Measurements from ENCODE around the gene SCAP. TPM values are rescaled to one million over a fixed set of nuclear protein-coding genes. Genes with fewer than 3 reads are reported as not detected.

Gene SCAP
- polyA plus RNA-seq, 3 donors from 2014 or later, result 33.4 to 59.2 (median 38.8) TPM

GRCh38 chr3:47436180-47436579, 39.6 kb downstream of the SCAP start:
- H3K36me3 Mint-ChIP-seq, result peaks cover 14 to 22% (median 16%) of the 10 kb centered on the region in 3 donors
- no peak overlapping the region for H3K4me3 Mint-ChIP-seq
- H3K27ac Mint-ChIP-seq, result no peak overlapping the region
- H3K4me1 Mint-ChIP-seq, result peaks cover 1 to 5% of the 10 kb centered on the region in 2 donors
- H3K9me3 Mint-ChIP-seq, result no peaks in the 10 kb centered on the region
- peaks cover 0 to 1% (median 1%) of the 10 kb centered on the region in 3 donors for H3K27me3 Mint-ChIP-seq (ENCODE audit: low read depth in 3 of 3)
- no peak for DNase-seq

GRCh38 chr3:47434849-47435248, 40.9 kb downstream of the SCAP start:
- Mint-ChIP-seq H3K4me1 (peaks cover under 1 to 9% of the 10 kb centered on the region in 2 donors), H3K36me3 (peaks cover 18 to 24% (median 20%) of the 10 kb centered on the region in 3 donors), H3K4me3 (no peak overlapping the region), H3K27ac (no peak overlapping the region), H3K9me3 (no peaks in the 10 kb centered on the region), H3K27me3 (ENCODE audit: low read depth in 3 of 3) (peaks cover 0 to 1% (median 0%) of the 10 kb centered on the region in 3 donors)
- DNase-seq, result no peak

GRCh38 chr3:47433796-47434195, 41.9 kb downstream of the SCAP start:
- Mint-ChIP-seq H3K27me3 (ENCODE audit: low read depth in 3 of 3) (peaks cover 0 to 3% (median 0%) of the 10 kb centered on the region in 3 donors), H3K36me3 (peaks cover 14 to 27% (median 18%) of the 10 kb centered on the region in 3 donors), H3K9me3 (no peaks in the 10 kb centered on the region), H3K27ac (no peak overlapping the region), H3K4me3 (no peak overlapping the region), H3K4me1 (peaks cover 2 to 16% of the 10 kb centered on the region in 2 donors)
- DNase-seq, result no peak

- no peak overlapping the region for H3K4me3 Mint-ChIP-seq
- H3K4me1 Mint-ChIP-seq, result peaks cover 8 to 24% of the 10 kb centered on the region in 2 donors
- no peak overlapping the region for H3K27ac Mint-ChIP-seq
- peaks cover 0 to 3% (median 0%) of the 10 kb centered on the region in 3 donors for H3K27me3 Mint-ChIP-seq (ENCODE audit: low read depth in 3 of 3)
- DNase-seq, result no peak
- H3K9me3 Mint-ChIP-seq, result no peaks in the 10 kb centered on the region
- peaks cover 14 to 26% (median 18%) of the 10 kb centered on the region in 3 donors for H3K36me3 Mint-ChIP-seq
Measured at GRCh38 chr3:47432673-47433072, 43.1 kb downstream of the SCAP start.

- DNase-seq, result no peak
- Mint-ChIP-seq H3K9me3 (no peaks in the 10 kb centered on the region), H3K4me3 (no peak overlapping the region), H3K36me3 (peaks cover 14 to 26% (median 18%) of the 10 kb centered on the region in 3 donors), H3K27me3 (ENCODE audit: low read depth in 3 of 3) (peaks cover 0 to 3% (median 0%) of the 10 kb centered on the region in 3 donors), H3K4me1 (peaks cover 8 to 24% of the 10 kb centered on the region in 2 donors), H3K27ac (no peak overlapping the region)
Measured at GRCh38 chr3:47431225-47431624, 44.5 kb downstream of the SCAP start.

GRCh38 chr3:47430606-47431005, 45.1 kb downstream of the SCAP start:
- Mint-ChIP-seq H3K36me3 (peaks cover 14 to 26% (median 18%) of the 10 kb centered on the region in 3 donors), H3K27ac (no peak overlapping the region), H3K4me3 (no peak overlapping the region)

GRCh38 chr3:47429476-47430270, 46.1 kb downstream of the SCAP start:
- no peak overlapping the region for H3K4me3 Mint-ChIP-seq
- H3K27ac Mint-ChIP-seq, result peak overlapping the region in 1 of 6 donors; percentile 7
- peaks cover 14 to 28% (median 18%) of the 10 kb centered on the region in 3 donors for H3K36me3 Mint-ChIP-seq
- DNase-seq, result no peak
- peaks cover 0 to 2% (median 0%) of the 10 kb centered on the region in 3 donors for H3K27me3 Mint-ChIP-seq (ENCODE audit: low read depth in 3 of 3)
- no peaks in the 10 kb centered on the region for H3K9me3 Mint-ChIP-seq
- H3K4me1 Mint-ChIP-seq, result peaks cover 8 to 30% of the 10 kb centered on the region in 2 donors

More at GRCh38 chr3:47430606-47431005, 45.1 kb downstream of the SCAP start:
- no peak for DNase-seq
- Mint-ChIP-seq H3K27me3 (ENCODE audit: low read depth in 3 of 3) (peaks cover 0 to 3% (median 0%) of the 10 kb centered on the region in 3 donors), H3K9me3 (no peaks in the 10 kb centered on the region), H3K4me1 (peaks cover 8 to 24% of the 10 kb centered on the region in 2 donors)

GRCh38 chr3:47428662-47429061, 47.1 kb downstream of the SCAP start:
- no peak for DNase-seq
- peaks cover 8 to 27% of the 10 kb centered on the region in 2 donors for H3K4me1 Mint-ChIP-seq
- H3K4me3 Mint-ChIP-seq, result no peak overlapping the region
- peaks cover 0 to 2% (median 0%) of the 10 kb centered on the region in 3 donors for H3K27me3 Mint-ChIP-seq (ENCODE audit: low read depth in 3 of 3)
- H3K9me3 Mint-ChIP-seq, result no peaks in the 10 kb centered on the region
- H3K36me3 Mint-ChIP-seq, result peaks cover 11 to 22% (median 13%) of the 10 kb centered on the region in 3 donors
- peak overlapping the region in 1 of 6 donors; percentile 72 for H3K27ac Mint-ChIP-seq

- no peak for DNase-seq
- Mint-ChIP-seq H3K9me3 (no peaks in the 10 kb centered on the region), H3K27me3 (ENCODE audit: low read depth in 3 of 3) (peaks cover 0 to 2% (median 0%) of the 10 kb centered on the region in 3 donors), H3K27ac (peak overlapping the region in 1 of 6 donors; percentile 9), H3K4me1 (peaks cover 12 to 30% of the 10 kb centered on the region in 2 donors), H3K36me3 (peaks cover 6 to 22% (median 9%) of the 10 kb centered on the region in 3 donors), H3K4me3 (no peak overlapping the region)
Measured at GRCh38 chr3:47427866-47428265, 47.9 kb downstream of the SCAP start.

- H3K36me3 Mint-ChIP-seq, result peaks cover 4 to 15% (median 9%) of the 10 kb centered on the region in 3 donors
- DNase-seq, result no peak
- H3K27me3 Mint-ChIP-seq (ENCODE audit: low read depth in 3 of 3), result peaks cover 0 to 2% (median 0%) of the 10 kb centered on the region in 3 donors
- no peak overlapping the region for H3K27ac Mint-ChIP-seq
- H3K4me1 Mint-ChIP-seq, result peaks cover 28 to 49% of the 10 kb centered on the region in 2 donors
- no peak overlapping the region for H3K4me3 Mint-ChIP-seq
- H3K9me3 Mint-ChIP-seq, result no peaks in the 10 kb centered on the region
Measured at GRCh38 chr3:47425959-47426358, 49.8 kb downstream of the SCAP start.

GRCh38 chr3:47425383-47425778, 50.4 kb downstream of the SCAP start:
- no peak overlapping the region for H3K4me3 Mint-ChIP-seq
- peaks cover 0 to 2% (median 0%) of the 10 kb centered on the region in 3 donors for H3K27me3 Mint-ChIP-seq (ENCODE audit: low read depth in 3 of 3)
- peak overlapping the region in 1 of 6 donors; percentile 21 for H3K27ac Mint-ChIP-seq
- H3K9me3 Mint-ChIP-seq, result no peaks in the 10 kb centered on the region
- DNase-seq, result no peak
- H3K4me1 Mint-ChIP-seq, result peaks cover 31 to 52% of the 10 kb centered on the region in 2 donors
- peaks cover 4 to 15% (median 9%) of the 10 kb centered on the region in 3 donors for H3K36me3 Mint-ChIP-seq

GRCh38 chr3:47424434-47425382, 51.0 kb downstream of the SCAP start:
- peak overlapping the region in 1 of 6 donors; percentile 21 for H3K27ac Mint-ChIP-seq
- peaks cover 31 to 46% of the 10 kb centered on the region in 2 donors for H3K4me1 Mint-ChIP-seq
- H3K27me3 Mint-ChIP-seq (ENCODE audit: low read depth in 3 of 3), result peaks cover 0 to 2% (median 0%) of the 10 kb centered on the region in 3 donors
- peaks cover 0 to 9% (median 3%) of the 10 kb centered on the region in 3 donors for H3K36me3 Mint-ChIP-seq
- no peak overlapping the region for H3K4me3 Mint-ChIP-seq
- DNase-seq, result no peak
- H3K9me3 Mint-ChIP-seq, result no peaks in the 10 kb centered on the region

- Mint-ChIP-seq H3K36me3 (peaks cover 0 to 8% (median 3%) of the 10 kb centered on the region in 3 donors), H3K27ac (peak overlapping the region in 2 of 6 donors; percentile 18 to 76), H3K4me1 (peaks cover 29 to 38% of the 10 kb centered on the region in 2 donors), H3K27me3 (ENCODE audit: low read depth in 3 of 3) (peaks cover 0 to 3% (median 0%) of the 10 kb centered on the region in 3 donors), H3K9me3 (no peaks in the 10 kb centered on the region), H3K4me3 (no peak overlapping the region)
- DNase-seq, result no peak
Measured at GRCh38 chr3:47423548-47424145, 52.1 kb downstream of the SCAP start.
